ENCODE measurements around the gene SEMA3G.

GRCh38 chr3:52444860-52445793, at the start of gene SEMA3G:
- peak in 3 of 4 experiments; percentile 33 to 57 (median 45) for TF ChIP-seq CTCF (IDR thresholded peaks at IDR 0.05)
- TF ChIP-seq POLR2A (IDR thresholded peaks at IDR 0.05), result peak; percentile 21 to 38

All from uterus (tissue), 2 donors.